GM23338 (cell line): ENCODE results near the gene TMEM107.

Experiments used
- CREB1 ChIP-seq: fragments of 250-450 bp; sonication (Bioruptor Pico); IDR thresholded peaks from 2 replicates; pipeline ENCODE4 v1.5.0; 2020; ENCODE audit warnings: low read depth, mild to moderate bottlenecking, moderate library complexity
- EZH2 ChIP-seq: fragments of 200-600 bp; sonication (generic); IDR thresholded peaks from one replicate; pipeline ENCODE4 v1.8.0; 2017; ENCODE audit warnings: antibody characterized with exemption, mild to moderate bottlenecking, low read depth; ENCODE audit not compliant: unreplicated experiment
- EZH2phosphoT487 ChIP-seq: fragments of 200-600 bp; sonication (generic); IDR thresholded peaks from one replicate; pipeline ENCODE4 v1.8.1; 2018; ENCODE audit warnings: antibody characterized with exemption; ENCODE audit not compliant: unreplicated experiment
- JUNB ChIP-seq: IDR thresholded peaks from one replicate; pipeline ENCODE4 v1.6.1; 2016; ENCODE audit warnings: antibody characterized with exemption; ENCODE audit not compliant: unreplicated experiment
- NANOG ChIP-seq: IDR thresholded peaks from 2 replicates; pipeline ENCODE4 v1.6.1; 2016; ENCODE audit warnings: antibody characterized with exemption, borderline replicate concordance
- POLR2AphosphoS5 ChIP-seq: IDR thresholded peaks from 2 replicates; pipeline ENCODE4 v1.6.1; 2016; ENCODE audit warnings: antibody characterized with exemption, low read depth
- STAT1 ChIP-seq: IDR thresholded peaks from one replicate; pipeline ENCODE4 v1.6.1; 2016; ENCODE audit warnings: antibody characterized with exemption; ENCODE audit not compliant: unreplicated experiment
- ZNF114 ChIP-seq: fragments of 250-450 bp; sonication (Bioruptor Pico); IDR thresholded peaks from 2 replicates; pipeline ENCODE4 v1.5.0; 2020; ENCODE audit warnings: mild to moderate bottlenecking, moderate library complexity
- ZNF331 ChIP-seq: fragments of 250-450 bp; sonication (Bioruptor Pico); IDR thresholded peaks from 2 replicates; pipeline ENCODE4 v1.5.0; 2020; ENCODE audit warnings: low read depth, mild to moderate bottlenecking, moderate library complexity
- TF ChIP-seq, protein P1 (sequence below), 2 experiments: fragments of 200-600 bp in 1 of 2; sonication (generic) in 1 of 2; conservative IDR thresholded peaks; 2 replicates each; pipeline versions ENCODE4 v1.5.1 to v1.6.1; 2016 to 2017; ENCODE audit warnings: antibody characterized with exemption in 2 of 2, low read depth in 2 of 2, mild to moderate bottlenecking in 2 of 2, moderate library complexity in 1 of 2
- TF ChIP-seq, protein P2 (sequence below): IDR thresholded peaks from one replicate; pipeline ENCODE4 v1.6.1; 2018; ENCODE audit warnings: antibody characterized with exemption; ENCODE audit not compliant: unreplicated experiment
- TF ChIP-seq, protein P3 (sequence below): IDR thresholded peaks from 2 replicates; pipeline ENCODE4 v1.6.1; 2016; ENCODE audit warnings: antibody characterized with exemption
- TF ChIP-seq, protein P4 (sequence below): fragments of 250-450 bp; sonication (Bioruptor Pico); IDR thresholded peaks from 2 replicates; pipeline ENCODE4 v1.5.0; 2020; ENCODE audit warnings: mild to moderate bottlenecking, moderate library complexity

GRCh38 chr17:8212312-8213180 is 36.4 kb upstream of the TMEM107 start:
- TF ChIP-seq, protein P1, sequence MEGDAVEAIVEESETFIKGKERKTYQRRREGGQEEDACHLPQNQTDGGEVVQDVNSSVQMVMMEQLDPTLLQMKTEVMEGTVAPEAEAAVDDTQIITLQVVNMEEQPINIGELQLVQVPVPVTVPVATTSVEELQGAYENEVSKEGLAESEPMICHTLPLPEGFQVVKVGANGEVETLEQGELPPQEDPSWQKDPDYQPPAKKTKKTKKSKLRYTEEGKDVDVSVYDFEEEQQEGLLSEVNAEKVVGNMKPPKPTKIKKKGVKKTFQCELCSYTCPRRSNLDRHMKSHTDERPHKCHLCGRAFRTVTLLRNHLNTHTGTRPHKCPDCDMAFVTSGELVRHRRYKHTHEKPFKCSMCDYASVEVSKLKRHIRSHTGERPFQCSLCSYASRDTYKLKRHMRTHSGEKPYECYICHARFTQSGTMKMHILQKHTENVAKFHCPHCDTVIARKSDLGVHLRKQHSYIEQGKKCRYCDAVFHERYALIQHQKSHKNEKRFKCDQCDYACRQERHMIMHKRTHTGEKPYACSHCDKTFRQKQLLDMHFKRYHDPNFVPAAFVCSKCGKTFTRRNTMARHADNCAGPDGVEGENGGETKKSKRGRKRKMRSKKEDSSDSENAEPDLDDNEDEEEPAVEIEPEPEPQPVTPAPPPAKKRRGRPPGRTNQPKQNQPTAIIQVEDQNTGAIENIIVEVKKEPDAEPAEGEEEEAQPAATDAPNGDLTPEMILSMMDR (conservative IDR thresholded peaks at IDR 0.05; ENCODE audit: low read depth in 2 of 2), result no peak
- TF ChIP-seq JUNB (no peak), EZH2 (no peak), NANOG (no peak), POLR2AphosphoS5 (no peak), EZH2phosphoT487 (no peak), CREB1 (CRISPR knock-in tag) (no peak), ZNF114 (CRISPR knock-in tag) (no peak), STAT1 (no peak), ZNF331 (CRISPR knock-in tag) (no peak)
- TF ChIP-seq, protein P2, sequence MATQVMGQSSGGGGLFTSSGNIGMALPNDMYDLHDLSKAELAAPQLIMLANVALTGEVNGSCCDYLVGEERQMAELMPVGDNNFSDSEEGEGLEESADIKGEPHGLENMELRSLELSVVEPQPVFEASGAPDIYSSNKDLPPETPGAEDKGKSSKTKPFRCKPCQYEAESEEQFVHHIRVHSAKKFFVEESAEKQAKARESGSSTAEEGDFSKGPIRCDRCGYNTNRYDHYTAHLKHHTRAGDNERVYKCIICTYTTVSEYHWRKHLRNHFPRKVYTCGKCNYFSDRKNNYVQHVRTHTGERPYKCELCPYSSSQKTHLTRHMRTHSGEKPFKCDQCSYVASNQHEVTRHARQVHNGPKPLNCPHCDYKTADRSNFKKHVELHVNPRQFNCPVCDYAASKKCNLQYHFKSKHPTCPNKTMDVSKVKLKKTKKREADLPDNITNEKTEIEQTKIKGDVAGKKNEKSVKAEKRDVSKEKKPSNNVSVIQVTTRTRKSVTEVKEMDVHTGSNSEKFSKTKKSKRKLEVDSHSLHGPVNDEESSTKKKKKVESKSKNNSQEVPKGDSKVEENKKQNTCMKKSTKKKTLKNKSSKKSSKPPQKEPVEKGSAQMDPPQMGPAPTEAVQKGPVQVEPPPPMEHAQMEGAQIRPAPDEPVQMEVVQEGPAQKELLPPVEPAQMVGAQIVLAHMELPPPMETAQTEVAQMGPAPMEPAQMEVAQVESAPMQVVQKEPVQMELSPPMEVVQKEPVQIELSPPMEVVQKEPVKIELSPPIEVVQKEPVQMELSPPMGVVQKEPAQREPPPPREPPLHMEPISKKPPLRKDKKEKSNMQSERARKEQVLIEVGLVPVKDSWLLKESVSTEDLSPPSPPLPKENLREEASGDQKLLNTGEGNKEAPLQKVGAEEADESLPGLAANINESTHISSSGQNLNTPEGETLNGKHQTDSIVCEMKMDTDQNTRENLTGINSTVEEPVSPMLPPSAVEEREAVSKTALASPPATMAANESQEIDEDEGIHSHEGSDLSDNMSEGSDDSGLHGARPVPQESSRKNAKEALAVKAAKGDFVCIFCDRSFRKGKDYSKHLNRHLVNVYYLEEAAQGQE, result no peak
- TF ChIP-seq, protein P3, sequence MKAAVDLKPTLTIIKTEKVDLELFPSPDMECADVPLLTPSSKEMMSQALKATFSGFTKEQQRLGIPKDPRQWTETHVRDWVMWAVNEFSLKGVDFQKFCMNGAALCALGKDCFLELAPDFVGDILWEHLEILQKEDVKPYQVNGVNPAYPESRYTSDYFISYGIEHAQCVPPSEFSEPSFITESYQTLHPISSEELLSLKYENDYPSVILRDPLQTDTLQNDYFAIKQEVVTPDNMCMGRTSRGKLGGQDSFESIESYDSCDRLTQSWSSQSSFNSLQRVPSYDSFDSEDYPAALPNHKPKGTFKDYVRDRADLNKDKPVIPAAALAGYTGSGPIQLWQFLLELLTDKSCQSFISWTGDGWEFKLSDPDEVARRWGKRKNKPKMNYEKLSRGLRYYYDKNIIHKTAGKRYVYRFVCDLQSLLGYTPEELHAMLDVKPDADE, result no peak
- TF ChIP-seq, protein P4, sequence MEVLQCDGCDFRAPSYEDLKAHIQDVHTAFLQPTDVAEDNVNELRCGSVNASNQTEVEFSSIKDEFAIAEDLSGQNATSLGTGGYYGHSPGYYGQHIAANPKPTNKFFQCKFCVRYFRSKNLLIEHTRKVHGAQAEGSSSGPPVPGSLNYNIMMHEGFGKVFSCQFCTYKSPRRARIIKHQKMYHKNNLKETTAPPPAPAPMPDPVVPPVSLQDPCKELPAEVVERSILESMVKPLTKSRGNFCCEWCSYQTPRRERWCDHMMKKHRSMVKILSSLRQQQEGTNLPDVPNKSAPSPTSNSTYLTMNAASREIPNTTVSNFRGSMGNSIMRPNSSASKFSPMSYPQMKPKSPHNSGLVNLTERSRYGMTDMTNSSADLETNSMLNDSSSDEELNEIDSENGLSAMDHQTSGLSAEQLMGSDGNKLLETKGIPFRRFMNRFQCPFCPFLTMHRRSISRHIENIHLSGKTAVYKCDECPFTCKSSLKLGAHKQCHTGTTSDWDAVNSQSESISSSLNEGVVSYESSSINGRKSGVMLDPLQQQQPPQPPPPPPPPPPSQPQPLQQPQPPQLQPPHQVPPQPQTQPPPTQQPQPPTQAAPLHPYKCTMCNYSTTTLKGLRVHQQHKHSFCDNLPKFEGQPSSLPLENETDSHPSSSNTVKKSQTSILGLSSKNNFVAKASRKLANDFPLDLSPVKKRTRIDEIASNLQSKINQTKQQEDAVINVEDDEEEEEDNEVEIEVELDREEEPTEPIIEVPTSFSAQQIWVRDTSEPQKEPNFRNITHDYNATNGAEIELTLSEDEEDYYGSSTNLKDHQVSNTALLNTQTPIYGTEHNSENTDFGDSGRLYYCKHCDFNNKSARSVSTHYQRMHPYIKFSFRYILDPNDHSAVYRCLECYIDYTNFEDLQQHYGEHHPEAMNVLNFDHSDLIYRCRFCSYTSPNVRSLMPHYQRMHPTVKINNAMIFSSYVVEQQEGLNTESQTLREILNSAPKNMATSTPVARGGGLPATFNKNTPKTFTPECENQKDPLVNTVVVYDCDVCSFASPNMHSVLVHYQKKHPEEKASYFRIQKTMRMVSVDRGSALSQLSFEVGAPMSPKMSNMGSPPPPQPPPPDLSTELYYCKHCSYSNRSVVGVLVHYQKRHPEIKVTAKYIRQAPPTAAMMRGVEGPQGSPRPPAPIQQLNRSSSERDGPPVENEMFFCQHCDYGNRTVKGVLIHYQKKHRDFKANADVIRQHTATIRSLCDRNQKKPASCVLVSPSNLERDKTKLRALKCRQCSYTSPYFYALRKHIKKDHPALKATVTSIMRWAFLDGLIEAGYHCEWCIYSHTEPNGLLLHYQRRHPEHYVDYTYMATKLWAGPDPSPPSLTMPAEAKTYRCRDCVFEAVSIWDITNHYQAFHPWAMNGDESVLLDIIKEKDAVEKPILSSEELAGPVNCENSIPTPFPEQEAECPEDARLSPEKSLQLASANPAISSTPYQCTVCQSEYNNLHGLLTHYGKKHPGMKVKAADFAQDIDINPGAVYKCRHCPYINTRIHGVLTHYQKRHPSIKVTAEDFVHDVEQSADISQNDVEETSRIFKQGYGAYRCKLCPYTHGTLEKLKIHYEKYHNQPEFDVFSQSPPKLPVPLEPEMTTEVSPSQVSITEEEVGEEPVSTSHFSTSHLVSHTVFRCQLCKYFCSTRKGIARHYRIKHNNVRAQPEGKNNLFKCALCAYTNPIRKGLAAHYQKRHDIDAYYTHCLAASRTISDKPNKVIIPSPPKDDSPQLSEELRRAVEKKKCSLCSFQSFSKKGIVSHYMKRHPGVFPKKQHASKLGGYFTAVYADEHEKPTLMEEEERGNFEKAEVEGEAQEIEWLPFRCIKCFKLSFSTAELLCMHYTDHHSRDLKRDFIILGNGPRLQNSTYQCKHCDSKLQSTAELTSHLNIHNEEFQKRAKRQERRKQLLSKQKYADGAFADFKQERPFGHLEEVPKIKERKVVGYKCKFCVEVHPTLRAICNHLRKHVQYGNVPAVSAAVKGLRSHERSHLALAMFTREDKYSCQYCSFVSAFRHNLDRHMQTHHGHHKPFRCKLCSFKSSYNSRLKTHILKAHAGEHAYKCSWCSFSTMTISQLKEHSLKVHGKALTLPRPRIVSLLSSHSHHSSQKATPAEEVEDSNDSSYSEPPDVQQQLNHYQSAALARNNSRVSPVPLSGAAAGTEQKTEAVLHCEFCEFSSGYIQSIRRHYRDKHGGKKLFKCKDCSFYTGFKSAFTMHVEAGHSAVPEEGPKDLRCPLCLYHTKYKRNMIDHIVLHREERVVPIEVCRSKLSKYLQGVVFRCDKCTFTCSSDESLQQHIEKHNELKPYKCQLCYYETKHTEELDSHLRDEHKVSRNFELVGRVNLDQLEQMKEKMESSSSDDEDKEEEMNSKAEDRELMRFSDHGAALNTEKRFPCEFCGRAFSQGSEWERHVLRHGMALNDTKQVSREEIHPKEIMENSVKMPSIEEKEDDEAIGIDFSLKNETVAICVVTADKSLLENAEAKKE (CRISPR knock-in tag), result no peak
